Colonic mucosa (tissue), 4 donors: Measurements from ENCODE around the gene PPP1CA. TPM values are rescaled to one million over a fixed set of nuclear protein-coding genes. Genes with fewer than 3 reads are reported as not detected.
A peak's percentile ranks its signal among the peaks of the same experiment; 100 is the strongest.

ENCODE experiments used
- DNase-seq: peaks from one replicate; pipeline ENCODE4 v3.0.0-alpha.2; 2020
- H3K27ac ChIP-seq: fragments of 200-600 bp; one replicate; pipeline ENCODE4 v1.8.0; 2021
- H3K27me3 ChIP-seq: fragments of 200-600 bp; one replicate; pipeline ENCODE4 v1.8.0; 2021
- H3K36me3 ChIP-seq: fragments of 200-600 bp; one replicate; pipeline ENCODE4 v1.8.0; 2021
- H3K4me1 ChIP-seq: fragments of 200-600 bp; one replicate; pipeline ENCODE4 v1.8.0; 2021; ENCODE audit warnings: mild to moderate bottlenecking
- H3K4me3 ChIP-seq: fragments of 200-600 bp; one replicate; pipeline ENCODE4 v1.8.0; 2021
- H3K9ac ChIP-seq, 2 donors: one replicate each; pipeline ENCODE4 v1.7.0; 2013; ENCODE audit warnings: control low read depth in 2 of 2, low read depth in 2 of 2, low read length in 2 of 2
- H3K9me3 ChIP-seq: fragments of 200-600 bp; one replicate; pipeline ENCODE4 v1.8.0; 2021
- CTCF ChIP-seq: fragments of 200-600 bp; IDR thresholded peaks from one replicate; pipeline ENCODE4 v1.8.0; 2022; ENCODE audit warnings: antibody characterized with exemption, mild to moderate bottlenecking
- intact Hi-C: fragments of 100-400 bp; cut with DNase I; formaldehyde crosslinking; loops from one replicate; pipeline ENCODE4 v1.14.1; 2022
- total RNA-seq, 2 donors: library from RNA; stranded (reverse); fragmentation: NEBNext Ultra II Directional in 1 of 2; extraction: Animal tissue kit (Norgen Biotek cat#: 25700) in 1 of 2; gene quantifications; one replicate each; pipeline ENCODE4 v1.2.1, GENCODE V29; 2021
- donor health status: healthy.
- donor health status: DM: no; HTN: no; CAD: no.
- donor health status: DM: no; HTN: no; CAD: no.

Gene PPP1CA
- total RNA-seq, 2 donors from 2014 or later, result 242 to 280 TPM

DNA sequence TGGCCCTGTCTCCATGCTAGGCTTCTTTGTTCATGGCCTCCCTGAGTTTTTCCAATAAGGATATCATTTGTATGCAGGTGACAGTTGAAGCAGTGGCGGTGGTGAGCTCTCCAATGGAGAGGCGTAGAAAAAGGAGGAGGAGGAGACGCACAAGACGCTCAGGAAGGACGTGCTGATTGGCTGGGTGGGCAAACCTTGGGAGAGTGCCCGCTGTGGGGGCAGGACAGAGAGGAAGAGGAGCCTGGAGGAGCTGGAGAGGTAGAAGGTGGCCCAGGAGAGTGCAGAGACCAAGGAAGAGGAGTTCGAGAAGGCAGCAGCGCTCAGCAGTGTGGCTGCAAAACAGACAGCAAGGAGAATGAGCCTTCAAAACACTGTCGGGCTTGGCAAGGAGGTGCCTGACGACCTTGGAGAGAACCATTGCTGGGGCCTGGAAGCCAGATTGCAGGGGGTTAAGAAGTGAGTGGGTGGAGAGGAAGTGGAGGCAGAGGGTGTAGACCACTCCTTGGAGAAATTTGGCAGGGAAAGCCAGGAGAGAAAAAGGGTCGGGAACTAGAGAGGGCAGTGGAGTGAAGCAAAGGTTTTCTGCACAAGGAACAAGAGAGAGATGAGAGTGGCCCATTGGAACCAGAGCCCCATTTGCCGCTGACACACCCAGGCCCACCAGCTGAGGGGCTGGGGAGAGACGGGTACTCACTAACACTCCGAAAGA, 35.8 kb downstream of the PPP1CA start:
- Histone ChIP-seq H3K9me3 (no peaks in the 10 kb centered on the region), H3K4me1 (peaks cover 12% of the 10 kb centered on the region), H3K4me3 (no peak overlapping the region), H3K9ac (no peak overlapping the region), H3K36me3 (no peaks in the 10 kb centered on the region), H3K27me3 (no peaks in the 10 kb centered on the region), H3K27ac (no peak overlapping the region)
- intact Hi-C loops, result no loop called here
- no peak for TF ChIP-seq CTCF
- DNase-seq, result peak; percentile 80

- H3K27ac ChIP-seq, result no peak overlapping the region
- H3K27me3 ChIP-seq, result no peaks in the 10 kb centered on the region
- DNase-seq, result no peak
- intact Hi-C loops, result no loop called here
- no peaks in the 10 kb centered on the region for H3K9me3 ChIP-seq
- TF ChIP-seq CTCF, result no peak
- peaks cover 12% of the 10 kb centered on the region for H3K4me1 ChIP-seq
- H3K4me3 ChIP-seq, result no peak overlapping the region
- no peak overlapping the region for H3K9ac ChIP-seq
- H3K36me3 ChIP-seq, result no peaks in the 10 kb centered on the region
Observed at GRCh38 chr11:67364783-67365722, 36.6 kb downstream of the PPP1CA start.

GRCh38 chr11:67364169-67364568, 37.5 kb downstream of the PPP1CA start:
- DNase-seq, result no peak
- Histone ChIP-seq H3K27ac (no peak overlapping the region), H3K4me3 (no peak overlapping the region), H3K4me1 (peaks cover 12% of the 10 kb centered on the region), H3K27me3 (no peaks in the 10 kb centered on the region), H3K36me3 (no peaks in the 10 kb centered on the region), H3K9me3 (no peaks in the 10 kb centered on the region), H3K9ac (no peak overlapping the region)
- intact Hi-C loops, result no loop called here
- TF ChIP-seq CTCF, result no peak

- intact Hi-C loops, result no loop called here
Observed at GRCh38 chr11:67357831-67358670, 43.6 kb downstream of the PPP1CA start.

More at GRCh38 chr11:67357831-67358670, 43.6 kb downstream of the PPP1CA start:
- no peak for TF ChIP-seq CTCF
- H3K9ac ChIP-seq, result no peak overlapping the region
- peaks cover 31% of the 10 kb centered on the region for H3K4me1 ChIP-seq
- DNase-seq, result peak; percentile 19
- no peaks in the 10 kb centered on the region for H3K27me3 ChIP-seq
- no peaks in the 10 kb centered on the region for H3K36me3 ChIP-seq
- no peak overlapping the region for H3K27ac ChIP-seq
- no peaks in the 10 kb centered on the region for H3K9me3 ChIP-seq
- H3K4me3 ChIP-seq, result no peak overlapping the region
